Erythroblast (primary cell): Measurements from ENCODE around the gene GANAB.

Source experiments
- GATA1 ChIP-seq: IDR thresholded peaks from 2 replicates; pipeline ENCODE4 v1.6.1; 2011; ENCODE audit warnings: low read depth, mild to moderate bottlenecking, control low read depth, low read length, moderate library complexity
- POLR2A ChIP-seq: IDR thresholded peaks from 2 replicates; pipeline ENCODE4 v1.6.1; 2011; ENCODE audit warnings: mild to moderate bottlenecking, low read length

DNA sequence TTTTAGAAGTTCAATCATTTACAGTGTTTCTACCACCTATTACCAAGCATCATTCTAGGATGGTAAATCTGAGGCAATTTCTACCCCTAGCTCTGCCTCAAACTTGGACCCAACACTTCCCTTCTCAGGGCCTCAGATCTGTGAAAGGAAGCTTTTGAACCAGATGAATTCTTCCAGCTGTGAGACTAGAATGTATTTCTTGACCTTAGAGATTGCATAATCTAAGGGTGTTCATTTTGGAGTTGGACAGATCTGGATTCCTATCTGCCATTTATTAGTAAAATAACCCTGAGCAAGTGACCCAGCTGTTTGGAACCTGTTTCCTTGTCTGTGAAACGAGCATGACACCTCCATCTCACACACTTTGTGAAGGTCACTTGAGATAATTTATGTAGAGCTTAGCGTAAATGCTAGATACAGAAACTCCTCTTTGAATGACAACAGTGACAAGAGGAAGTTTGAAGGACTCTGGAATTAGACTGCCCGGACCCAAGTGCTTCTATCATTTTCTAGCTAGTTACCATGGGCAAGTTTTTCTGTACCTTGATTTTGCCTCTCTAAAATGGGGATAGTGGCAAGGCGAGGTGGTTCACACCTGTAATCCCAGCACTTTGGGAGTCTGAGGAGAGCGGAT is 10.5 kb upstream of the GANAB start:
- TF ChIP-seq POLR2A (no peak), GATA1 (no peak)
